PC-9 (cell line): ENCODE data around the gene CELF2. TPM values are rescaled to one million over a fixed set of nuclear protein-coding genes. Genes with fewer than 3 reads are reported as not detected.

Experiments used
- BruUV-seq: library from RNA; stranded (reverse); fragments of 400-500 nt; replicated peaks from 2 replicates; lab custom pipeline; 2021; lab: Mats Ljungman, UMichigan
- CTCF ChIA-PET: fragments of 300-600 bp; sonication (Branson Sonifier 250); formaldehyde crosslinking; loops from one replicate; lab custom pipeline; 2022; ENCODE audit warnings: antibody characterized with exemption; lab: Charles Lee
- POLR2A ChIA-PET: fragments of 300-600 bp; sonication (Branson Sonifier 250); formaldehyde crosslinking; loops from one replicate; lab custom pipeline; 2022; ENCODE audit warnings: antibody characterized with exemption; ENCODE audit not compliant: unreplicated experiment; lab: Charles Lee
- DNase-seq, 2 experiments: peaks; one replicate each; pipeline versions ENCODE4 v3.0.0 to v3.0.0-alpha.2; 2015 to 2022; ENCODE audit warnings: mixed read lengths in 1 of 2
- H2AFZ ChIP-seq: fragments of 200-600 bp; sonication (generic); 2 replicates; pipeline ENCODE4 v1.8.1; 2017; ENCODE audit warnings: antibody characterized with exemption
- H3F3A ChIP-seq: fragments of 200-600 bp; sonication (generic); 2 replicates; pipeline ENCODE4 v1.8.1; 2017; ENCODE audit warnings: antibody characterized with exemption, mild to moderate bottlenecking, low read depth; ENCODE audit not compliant: insufficient read depth
- H3K27ac ChIP-seq: fragments of 200-600 bp; sonication (generic); 2 replicates; pipeline ENCODE4 v1.6.1; 2016; ENCODE audit warnings: mixed run types
- H3K27me3 ChIP-seq: fragments of 200-600 bp; sonication (generic); 2 replicates; pipeline ENCODE4 v1.6.1; 2016; ENCODE audit warnings: low read depth, mixed run types; ENCODE audit not compliant: insufficient read depth
- H3K36me3 ChIP-seq: fragments of 200-600 bp; sonication (generic); 2 replicates; pipeline ENCODE4 v1.6.1; 2016; ENCODE audit warnings: low read depth, mixed run types
- H3K4me1 ChIP-seq: fragments of 200-600 bp; sonication (generic); replicated peaks from 2 replicates; pipeline ENCODE4 v1.6.1; 2016; ENCODE audit warnings: mixed run types; ENCODE audit not compliant: insufficient read depth
- H3K4me2 ChIP-seq: fragments of 200-600 bp; sonication (generic); 2 replicates; pipeline ENCODE4 v1.6.1; 2017; ENCODE audit warnings: mixed run types
- H3K4me3 ChIP-seq: fragments of 200-600 bp; sonication (generic); 2 replicates; pipeline ENCODE4 v1.6.1; 2016; ENCODE audit warnings: mixed run types
- H3K79me2 ChIP-seq: fragments of 200-600 bp; sonication (generic); 2 replicates; pipeline ENCODE4 v1.6.1; 2017; ENCODE audit warnings: low read depth, mixed run types
- H3K9me2 ChIP-seq: fragments of 200-600 bp; sonication (generic); 2 replicates; pipeline ENCODE4 v1.8.1; 2017; ENCODE audit warnings: mild to moderate bottlenecking; ENCODE audit not compliant: insufficient read depth
- H3K9me3 ChIP-seq: fragments of 200-600 bp; sonication (generic); 2 replicates; pipeline ENCODE4 v1.8.1; 2016; ENCODE audit warnings: low read depth; ENCODE audit not compliant: insufficient read depth
- H4K20me1 ChIP-seq: fragments of 200-600 bp; sonication (generic); 2 replicates; pipeline ENCODE4 v1.8.1; 2017; ENCODE audit not compliant: insufficient read depth
- CTCF ChIP-seq: fragments of 200-600 bp; sonication (generic); conservative IDR thresholded peaks from 2 replicates; pipeline ENCODE4 v1.6.1; 2017; ENCODE audit warnings: mixed run types, antibody characterized with exemption, mild to moderate bottlenecking, moderate library complexity
- EZH2 ChIP-seq: fragments of 200-600 bp; sonication (generic); IDR thresholded peaks from 2 replicates; pipeline ENCODE4 v1.8.0; 2017; ENCODE audit warnings: antibody characterized with exemption, low read depth
- intact Hi-C: fragments of 100-400 bp; cut with micrococcal nuclease; formaldehyde crosslinking; loops from one replicate; pipeline ENCODE4 v1.10.0; 2022; ENCODE audit not compliant: unreplicated experiment
- total RNA-seq: library from RNA; stranded (reverse); gene quantifications from 2 replicates; pipeline ENCODE4 v1.2.3, GENCODE V29; 2021

CELF2 gene
- total RNA-seq, 1 experiment from 2014 or later: not detected

- CTCF ChIA-PET: no interaction called here
These were observed 46.2 kb downstream of the CELF2 start for GRCh38 chr10:11063856-11064255.

GRCh38 chr10:11064832-11065231 is 47.2 kb downstream of the CELF2 start:
- no peaks in the 10 kb centered on the region for H3K4me1 ChIP-seq
- H3K9me2 ChIP-seq: no peaks in the 10 kb centered on the region
- no peak for TF ChIP-seq EZH2
- TF ChIP-seq CTCF: no peak
- no TSS peak for BruUV-seq
- H3K4me2 ChIP-seq: no peak overlapping the region
- peaks cover 75% of the 10 kb centered on the region for H3K27me3 ChIP-seq
- ChIA-PET POLR2A (no interaction called here), CTCF (no interaction called here)
- H2AFZ ChIP-seq: no peak overlapping the region
- H3K4me3 ChIP-seq: no peak overlapping the region
- no peaks in the 10 kb centered on the region for H3K79me2 ChIP-seq
- DNase-seq: no peak
- no peak overlapping the region for H3K27ac ChIP-seq
- H3F3A ChIP-seq: no peaks in the 10 kb centered on the region
- no peaks in the 10 kb centered on the region for H3K36me3 ChIP-seq
- intact Hi-C loops: no loop called here
- H3K9me3 ChIP-seq: no peaks in the 10 kb centered on the region
- no peaks in the 10 kb centered on the region for H4K20me1 ChIP-seq

More at GRCh38 chr10:11063856-11064255, 46.2 kb downstream of the CELF2 start:
- POLR2A ChIA-PET: no interaction called here
- no peaks in the 10 kb centered on the region for H3K9me2 ChIP-seq
- DNase-seq: no peak
- H4K20me1 ChIP-seq: no peaks in the 10 kb centered on the region
- no peaks in the 10 kb centered on the region for H3K79me2 ChIP-seq
- no peak overlapping the region for H3K4me2 ChIP-seq
- no peaks in the 10 kb centered on the region for H3F3A ChIP-seq
- peaks cover 75% of the 10 kb centered on the region for H3K27me3 ChIP-seq
- no peaks in the 10 kb centered on the region for H3K9me3 ChIP-seq
- no peaks in the 10 kb centered on the region for H3K36me3 ChIP-seq
- no peak overlapping the region for H2AFZ ChIP-seq
- BruUV-seq: no TSS peak
- intact Hi-C loops: no loop called here
- H3K4me1 ChIP-seq: no peaks in the 10 kb centered on the region
- TF ChIP-seq EZH2 (no peak), CTCF (no peak)
- H3K27ac ChIP-seq: no peak overlapping the region
- H3K4me3 ChIP-seq: no peak overlapping the region

- Histone ChIP-seq H3K36me3 (no peaks in the 10 kb centered on the region), H3K9me3 (no peaks in the 10 kb centered on the region), H2AFZ (no peak overlapping the region), H3K27ac (no peak overlapping the region), H3K79me2 (no peaks in the 10 kb centered on the region), H3K4me2 (no peak overlapping the region), H3K4me3 (no peak overlapping the region), H4K20me1 (no peaks in the 10 kb centered on the region), H3K9me2 (no peaks in the 10 kb centered on the region), H3F3A (no peaks in the 10 kb centered on the region), H3K4me1 (no peaks in the 10 kb centered on the region), H3K27me3 (peaks cover 75% of the 10 kb centered on the region)
- DNase-seq: no peak
- CTCF ChIA-PET: no interaction called here
- TF ChIP-seq EZH2 (no peak), CTCF (no peak)
- POLR2A ChIA-PET: no interaction called here
- intact Hi-C loops: no loop called here
- no TSS peak for BruUV-seq
These were observed 47.9 kb downstream of the CELF2 start for GRCh38 chr10:11065567-11065966.
